ENCODE data around the gene AUNIP.

GRCh38 chr1:25902462-25902861 lies 43.2 kb upstream of the AUNIP start:
- no peak for TF ChIP-seq CTCF (conservative IDR thresholded peaks at IDR 0.05)
- TF ChIP-seq EZH2 (IDR thresholded peaks at IDR 0.05; ENCODE audit: low read depth), result no peak

Measured in PC-9 (cell line).